Activated CD4-positive, alpha-beta T cell treated with anti-CD3 and anti-CD28 coated beads for 48 hours (primary cell): ENCODE results near the gene EOGT.

ENCODE experiments used
- DNase-seq: peaks from one replicate; pipeline ENCODE4 v3.0.0-alpha.2; 2020

Gene EOGT

GRCh38 chr3:69008980-69009379, 4.5 kb downstream of the EOGT start:
- no peak for DNase-seq

GRCh38 chr3:69005791-69006482, 7.5 kb downstream of the EOGT start:
- no peak for DNase-seq

DNA sequence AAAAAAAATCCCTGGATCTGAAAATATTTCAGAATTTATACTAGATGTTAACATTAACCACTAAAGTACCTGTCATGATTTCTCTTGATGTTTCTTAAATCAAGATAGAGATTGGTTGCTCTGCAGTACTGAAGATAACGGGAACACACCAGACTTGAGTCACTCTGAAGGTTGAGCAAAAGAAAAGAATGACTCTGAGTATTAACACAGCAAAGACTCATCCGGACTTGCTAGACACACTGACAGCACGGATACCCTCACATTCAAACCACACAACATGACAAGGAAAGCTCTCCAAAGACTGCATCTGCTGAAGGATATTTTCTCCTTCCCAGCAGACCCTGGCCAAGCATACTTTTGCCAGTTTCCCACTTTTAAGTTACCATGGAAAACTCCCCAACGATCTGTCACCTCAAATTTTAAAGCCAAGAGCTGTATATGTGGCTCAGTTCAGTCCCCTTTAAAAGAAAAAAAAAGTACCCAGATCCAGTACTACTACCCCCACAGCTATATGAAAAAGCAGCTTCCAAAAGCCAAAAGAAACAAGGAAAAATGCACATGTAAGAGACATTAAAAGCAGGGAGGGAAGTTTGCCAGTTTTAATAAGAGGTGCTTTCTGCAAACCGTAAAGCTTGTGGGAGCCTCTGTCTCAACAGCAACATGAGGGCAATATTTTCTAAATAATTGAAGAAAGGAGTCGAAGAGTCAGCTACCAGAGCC, 8.3 kb downstream of the EOGT start:
- DNase-seq, result no peak

DNA sequence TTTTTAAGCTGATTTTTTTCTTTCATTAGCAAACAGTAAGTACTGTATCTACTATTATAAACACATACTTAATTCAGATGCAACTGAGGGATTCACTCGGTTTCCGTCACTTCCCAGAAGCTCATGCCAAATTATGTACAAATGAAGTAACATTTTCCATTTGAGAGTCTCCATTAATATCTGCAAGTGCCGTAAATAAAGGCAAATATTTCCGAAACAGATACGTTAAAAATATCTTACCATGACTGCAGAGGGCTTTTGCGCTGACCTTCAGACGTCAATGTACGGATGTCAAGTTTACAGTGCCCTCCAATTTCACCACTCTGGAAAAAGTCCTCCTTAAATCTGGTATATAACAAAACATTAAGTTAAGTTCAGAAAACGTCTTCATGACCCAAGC, 9.3 kb downstream of the EOGT start:
- no peak for DNase-seq

DNA sequence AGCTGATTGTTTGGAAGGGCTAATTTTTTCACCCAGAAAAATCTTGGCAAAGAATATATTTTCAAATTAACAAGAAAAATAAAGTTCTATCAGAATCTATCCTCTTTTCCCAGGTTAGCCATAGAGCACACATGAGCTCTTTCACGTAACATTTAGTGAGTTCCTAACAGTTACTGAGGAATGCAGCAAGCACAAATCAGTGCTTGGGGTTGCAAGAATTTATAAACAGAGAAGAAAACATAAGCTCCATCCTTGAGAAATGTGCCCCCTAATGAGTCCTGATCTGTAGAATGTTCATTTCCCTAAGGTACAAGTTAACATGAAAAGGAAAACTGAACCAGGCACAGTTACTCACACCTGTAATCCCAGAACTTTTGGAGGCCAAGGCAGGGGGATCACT, 13.9 kb downstream of the EOGT start:
- no peak for DNase-seq

GRCh38 chr3:68999158-68999557, 14.3 kb downstream of the EOGT start:
- no peak for DNase-seq

DNA sequence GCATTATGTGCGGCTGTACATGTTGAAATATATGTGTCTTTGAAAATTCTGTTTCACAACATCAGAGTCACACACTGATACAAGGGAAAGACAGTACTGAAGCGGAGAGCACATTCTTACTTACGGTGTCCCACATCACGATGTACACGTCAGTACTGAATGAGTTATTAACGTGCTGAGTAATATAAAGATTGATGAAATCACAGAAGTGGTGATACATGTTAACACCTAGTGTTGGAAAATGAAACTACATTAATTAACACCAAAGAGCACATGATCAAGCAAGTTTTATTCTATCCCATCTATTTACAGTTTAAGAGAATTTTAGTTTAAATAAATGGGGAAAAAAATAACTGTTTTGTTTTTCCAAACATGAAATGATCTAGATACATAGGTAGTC, 15.6 kb downstream of the EOGT start:
- no peak for DNase-seq

DNA sequence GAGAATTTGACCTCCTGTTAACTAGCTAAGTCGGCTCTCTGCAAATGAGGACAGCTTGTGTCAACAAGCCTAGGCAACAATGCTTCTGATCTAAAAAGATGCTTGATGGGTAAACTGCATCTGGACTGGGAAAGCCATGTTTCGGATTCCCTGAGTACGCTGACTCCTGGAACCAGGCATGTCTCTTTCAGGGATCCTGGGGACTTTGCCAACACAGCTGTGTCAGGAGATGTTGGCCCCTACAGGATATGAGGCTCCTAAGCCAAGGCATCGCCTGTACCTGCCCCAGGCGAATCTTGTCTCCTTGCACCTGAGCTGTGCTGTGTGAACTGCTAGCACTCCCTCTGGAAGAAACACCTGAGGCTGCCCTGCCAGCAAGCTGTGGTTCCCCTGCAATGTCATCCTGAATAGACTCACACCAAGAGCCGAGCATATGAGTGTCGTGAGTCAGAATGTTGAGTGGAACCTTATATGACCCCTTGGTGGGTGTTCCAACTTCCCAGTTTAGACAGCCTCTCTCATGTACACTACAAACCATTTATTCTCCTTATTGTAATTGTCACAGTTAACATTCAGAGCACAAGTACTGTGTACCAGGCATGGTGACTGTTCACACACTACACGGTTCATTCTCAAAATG, 17.0 kb downstream of the EOGT start:
- DNase-seq, result no peak

DNA sequence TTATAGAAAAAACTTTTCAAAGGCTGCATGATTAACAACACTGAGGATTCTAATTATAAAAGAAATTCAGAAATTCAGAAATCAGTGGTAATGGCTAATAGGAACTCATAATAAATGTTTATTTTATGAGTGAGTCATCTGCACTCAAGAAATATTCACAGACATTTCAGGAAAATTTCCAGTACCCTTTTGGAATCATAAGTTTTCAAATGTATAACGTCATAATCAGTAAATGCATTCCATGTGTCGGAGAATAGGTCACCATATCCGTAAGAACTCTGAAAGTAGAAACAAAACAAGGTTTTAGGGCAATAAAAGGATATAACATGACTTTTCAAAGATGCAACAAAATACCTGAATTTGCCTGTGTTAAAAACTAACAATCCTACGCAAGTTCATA, 24.7 kb downstream of the EOGT start:
- DNase-seq, result no peak

DNA sequence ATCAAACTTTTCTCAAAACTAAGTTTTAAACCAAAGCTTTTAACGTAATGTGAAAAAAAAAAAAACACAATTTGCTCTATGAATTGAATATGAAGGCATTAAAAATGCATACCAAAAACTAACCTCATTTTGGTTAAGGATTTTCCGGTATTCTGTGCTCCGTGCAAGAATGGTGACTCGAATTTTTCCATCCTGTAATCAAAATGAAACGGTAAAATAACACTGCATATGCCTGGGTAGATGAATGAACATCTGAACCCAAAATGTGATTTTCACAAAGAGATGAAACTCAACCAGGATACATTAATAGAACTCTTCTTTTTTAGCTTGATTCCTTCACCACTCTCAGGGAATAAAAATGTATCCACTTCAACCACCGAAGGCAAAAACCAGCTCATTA, 26.2 kb downstream of the EOGT start:
- no peak for DNase-seq

DNA sequence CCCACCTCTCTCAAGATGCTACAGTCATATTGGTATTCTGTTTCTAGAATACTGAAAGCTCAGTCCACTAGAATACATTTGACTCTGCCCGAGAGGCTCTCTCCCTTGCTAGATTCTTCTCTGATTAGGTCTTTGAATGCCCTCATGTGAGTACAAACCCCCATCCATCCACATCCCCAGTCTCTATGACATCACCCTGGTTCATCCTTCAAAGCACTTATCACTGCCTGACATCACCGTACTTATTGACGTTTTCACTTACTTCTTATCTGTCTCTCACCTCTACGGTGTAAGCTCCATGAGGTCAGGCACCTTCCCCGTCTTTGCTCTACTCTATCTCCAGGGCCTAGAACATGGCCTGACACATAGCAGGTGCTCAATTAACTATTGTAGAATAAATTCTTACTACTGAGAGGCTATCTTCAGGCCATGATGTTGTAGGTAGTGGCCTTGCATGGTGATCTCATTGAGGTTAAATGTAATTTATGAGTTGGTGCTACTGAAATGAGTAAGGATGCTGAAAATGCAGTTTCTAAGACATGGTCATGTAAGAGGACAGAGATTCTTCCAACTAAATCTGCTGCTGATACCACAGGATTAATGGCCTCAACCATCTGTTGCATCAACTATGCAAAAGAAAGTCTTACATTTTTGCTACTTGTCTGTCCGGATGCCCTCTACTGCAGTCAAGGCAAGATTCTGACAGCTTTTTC, 26.8 kb downstream of the EOGT start:
- no peak for DNase-seq

DNA sequence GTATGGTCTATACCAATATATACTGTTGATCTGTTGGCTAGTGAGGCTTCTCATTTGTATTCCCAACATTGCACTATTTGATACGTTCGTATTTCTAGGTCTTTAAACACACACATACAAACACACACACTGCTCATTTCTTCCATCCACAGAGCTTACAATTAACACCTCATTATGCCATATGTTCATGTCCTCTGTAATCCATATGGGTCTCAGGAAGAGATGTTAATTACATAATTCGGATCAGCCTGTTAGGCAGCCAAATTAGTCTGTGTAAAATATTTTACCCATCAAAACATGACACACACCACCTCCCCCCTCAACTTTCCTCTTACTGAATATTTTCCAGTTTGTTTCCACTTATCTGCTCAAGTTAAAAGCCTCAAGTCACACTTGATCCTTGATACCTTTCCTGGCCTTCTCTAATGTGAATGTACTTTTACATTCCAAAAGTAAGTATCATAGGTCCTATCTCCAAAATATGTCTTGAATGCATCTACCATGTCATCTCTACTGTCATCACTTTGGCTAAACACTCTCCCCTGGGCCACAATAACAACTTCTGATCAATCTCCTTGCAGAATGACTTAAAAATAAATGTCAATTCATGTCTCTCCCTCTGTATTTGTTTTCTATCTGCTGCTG, 28.2 kb downstream of the EOGT start:
- no peak for DNase-seq

DNA sequence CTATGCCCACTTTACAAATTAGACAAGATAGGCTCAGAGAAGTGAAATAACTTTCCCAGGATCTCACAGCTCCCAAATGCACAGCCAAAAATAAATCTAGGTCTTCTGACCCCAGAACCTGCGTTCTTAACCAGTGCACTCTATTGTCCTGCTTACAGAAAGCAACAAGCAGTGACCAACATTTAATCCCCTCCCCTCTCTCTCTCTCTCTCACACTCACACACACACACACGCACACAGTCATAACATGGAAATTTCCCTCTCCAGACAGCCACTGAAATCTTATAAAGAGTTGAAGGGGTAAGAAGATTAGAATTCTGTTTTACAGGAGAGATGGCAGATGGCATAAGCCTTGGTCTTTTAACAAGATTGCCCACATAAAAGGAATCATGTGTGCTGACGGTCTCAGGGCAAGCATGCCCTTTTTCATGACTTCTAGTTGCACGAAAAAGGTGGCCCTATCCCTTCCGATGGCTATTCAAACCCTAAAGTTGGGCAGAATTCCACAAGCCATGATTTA, 29.4 kb downstream of the EOGT start:
- no peak for DNase-seq

DNA sequence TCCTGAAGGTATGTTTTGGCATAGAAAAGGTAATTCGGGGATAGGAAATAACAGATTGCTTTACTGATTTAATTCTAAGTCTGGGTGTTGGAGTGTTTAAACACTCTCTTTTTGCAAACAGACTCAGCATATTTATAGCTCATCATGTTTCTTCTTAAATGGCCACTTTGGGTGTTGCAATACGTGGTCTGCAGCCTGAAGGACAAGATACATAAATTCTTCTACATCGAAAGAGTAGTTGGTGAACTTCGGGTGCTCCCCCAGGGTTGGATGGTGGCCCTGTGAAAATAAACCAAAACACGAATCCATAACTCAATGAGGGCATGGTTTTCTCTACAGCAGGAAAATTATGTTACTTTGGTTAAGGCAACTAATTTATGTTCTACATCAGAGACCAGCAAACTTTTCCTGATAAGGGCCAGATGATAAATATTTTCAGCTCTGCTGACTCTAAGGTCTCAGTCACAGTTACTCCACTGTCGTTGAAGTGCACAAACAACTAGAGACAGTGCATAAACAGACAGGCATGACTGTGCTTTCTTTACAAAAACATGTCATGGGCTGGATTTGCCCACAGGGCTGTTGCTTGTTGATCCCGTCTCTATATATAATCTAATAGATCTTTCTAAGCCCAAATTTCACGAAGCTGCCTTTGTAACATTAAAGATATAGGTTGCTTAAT, 35.9 kb downstream of the EOGT start:
- DNase-seq, result no peak

- no peak for DNase-seq
Observed at GRCh38 chr3:68974711-68975110, 38.8 kb downstream of the EOGT start.

- DNase-seq, result no peak
Observed at GRCh38 chr3:68973639-68974038, 39.8 kb downstream of the EOGT start.

GRCh38 chr3:68972358-68972979, 41.0 kb downstream of the EOGT start:
- peak; percentile 59 for DNase-seq

GRCh38 chr3:68964694-68965093, 48.8 kb downstream of the EOGT start:
- no peak for DNase-seq

DNA sequence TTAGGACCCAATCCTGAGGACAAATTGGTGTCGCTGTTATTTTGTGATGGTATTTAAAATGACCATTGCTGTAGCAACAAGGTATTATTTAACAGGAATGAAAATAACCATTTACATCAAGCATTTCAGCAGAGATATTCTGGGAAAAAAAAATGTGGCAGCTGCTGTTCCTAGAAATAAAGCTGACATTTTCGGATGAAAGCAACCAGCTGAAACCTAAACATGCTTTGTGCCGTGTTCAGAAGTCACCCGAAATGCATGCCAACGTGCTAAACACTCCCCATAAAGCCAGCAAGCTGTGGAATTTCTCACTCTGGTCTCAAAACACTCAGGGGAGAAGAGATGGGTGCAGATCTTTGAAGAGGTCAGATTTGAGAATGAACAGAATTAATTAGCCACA, 49.6 kb downstream of the EOGT start:
- no peak for DNase-seq

DNA sequence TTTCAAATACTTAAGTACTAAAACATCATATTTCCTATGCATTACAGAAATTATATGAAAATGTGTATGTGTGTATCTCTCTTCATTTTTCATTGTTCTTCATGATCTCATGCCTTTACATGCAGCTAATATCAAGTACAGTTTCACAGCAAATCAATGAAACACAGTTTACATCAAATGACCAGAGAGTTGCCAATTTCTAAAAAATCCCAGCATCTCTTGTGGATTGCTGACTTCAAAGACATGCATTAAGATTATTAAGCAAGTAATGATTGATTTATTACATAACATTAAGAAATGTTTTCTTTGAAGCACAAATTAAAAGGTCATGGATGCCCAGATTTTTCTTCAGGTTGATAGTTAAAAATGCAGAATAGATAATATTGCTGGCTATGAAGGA, 50.1 kb downstream of the EOGT start:
- no peak for DNase-seq

DNA sequence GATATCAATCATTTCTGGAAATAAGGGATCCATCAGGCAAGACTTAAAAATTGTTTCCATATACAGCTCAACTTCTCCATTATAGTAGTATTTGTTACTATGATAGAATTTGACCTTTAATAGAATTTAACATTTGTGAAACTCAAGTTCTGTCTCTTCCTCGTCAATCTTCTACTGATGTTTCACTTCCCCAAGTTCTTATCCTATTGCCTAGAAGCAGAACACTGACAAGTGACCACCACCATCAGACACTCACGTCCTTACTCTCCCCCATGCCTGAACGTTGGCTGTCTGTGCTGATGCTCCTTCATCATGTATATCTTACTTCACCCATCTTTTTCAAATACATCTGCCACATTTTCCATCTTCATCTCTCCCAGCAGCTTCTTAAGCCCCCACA, 54.6 kb downstream of the EOGT start:
- no peak for DNase-seq

DNA sequence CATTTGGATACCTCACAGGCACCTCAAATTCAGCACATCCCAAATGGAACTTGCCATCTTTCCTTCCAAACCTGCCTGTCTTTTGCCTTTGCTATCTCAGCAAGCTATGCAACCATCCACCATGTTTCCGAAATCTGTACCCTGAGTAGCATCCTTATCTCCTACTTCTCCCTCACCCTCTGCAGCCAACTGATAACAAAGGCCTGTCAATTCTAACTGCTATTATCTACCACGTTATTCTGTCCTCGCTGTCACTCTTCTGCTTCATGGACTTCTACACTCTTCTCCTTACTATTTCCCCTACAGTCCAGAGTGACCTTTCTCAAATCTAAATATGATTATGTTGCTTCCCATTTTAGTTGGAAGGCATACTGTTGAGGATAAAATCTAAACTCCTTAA, 55.6 kb downstream of the EOGT start:
- no peak for DNase-seq
